GM18511 (cell line): ENCODE measurements around the gene MRPL54.

ENCODE experiments used
- ATAC-seq: cut with Tn5 transposase; IDR thresholded peaks from one replicate; pipeline ENCODE4 v1.9.1; 2021; ENCODE audit warnings: mild to moderate bottlenecking, moderate library complexity; ENCODE audit not compliant: unreplicated experiment

Gene MRPL54

DNA sequence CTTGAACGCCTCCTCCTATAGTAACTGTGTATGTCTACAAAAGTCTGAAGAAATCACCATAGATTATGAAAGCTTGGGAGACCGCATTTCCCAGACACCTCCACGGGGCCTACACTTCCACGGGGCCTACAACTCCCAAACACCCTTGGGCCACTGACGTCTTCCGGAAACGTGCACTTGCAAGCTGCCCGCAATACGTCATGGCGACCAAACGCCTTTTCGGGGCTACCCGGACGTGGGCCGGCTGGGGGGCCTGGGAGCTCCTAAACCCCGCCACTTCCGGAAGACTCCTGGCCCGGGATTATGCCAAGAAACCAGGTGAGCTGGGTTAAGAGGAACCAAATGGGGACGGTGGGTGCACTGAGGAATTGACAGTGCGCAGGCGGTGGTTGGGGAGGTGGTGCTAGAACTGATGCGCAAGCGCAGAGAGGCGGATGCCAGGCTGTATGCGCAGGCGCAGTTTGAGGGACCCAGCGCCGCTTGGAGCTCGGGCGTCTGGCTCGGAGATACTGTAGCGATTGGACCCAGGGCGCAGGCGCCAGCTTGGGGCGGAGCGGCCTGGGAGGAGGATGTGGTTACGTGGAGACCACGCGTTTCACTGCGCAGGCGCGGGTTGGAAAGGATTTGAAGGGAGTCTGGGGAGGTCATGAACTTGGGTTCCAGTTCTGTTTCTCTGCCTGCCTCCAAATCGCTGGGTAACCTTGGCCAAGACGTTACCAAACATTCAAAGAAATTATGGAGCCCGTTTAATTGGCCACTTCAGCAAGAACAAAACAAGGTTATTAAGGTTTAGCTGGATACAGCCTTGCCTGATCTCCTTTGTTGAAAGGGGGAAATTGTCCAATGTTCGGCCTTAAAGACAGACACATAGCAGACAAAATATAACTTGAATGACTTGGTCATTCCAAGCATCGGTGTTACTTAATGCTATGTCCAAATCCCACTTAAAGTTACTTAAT is at the start of gene MRPL54:
Gene MRPL54, plus strand, starts transcription at position 182 of the 959 bp plus-strand sequence. Its CDS starts 19 bp downstream, at position 201.
- peak; percentile 77 for ATAC-seq

DNA sequence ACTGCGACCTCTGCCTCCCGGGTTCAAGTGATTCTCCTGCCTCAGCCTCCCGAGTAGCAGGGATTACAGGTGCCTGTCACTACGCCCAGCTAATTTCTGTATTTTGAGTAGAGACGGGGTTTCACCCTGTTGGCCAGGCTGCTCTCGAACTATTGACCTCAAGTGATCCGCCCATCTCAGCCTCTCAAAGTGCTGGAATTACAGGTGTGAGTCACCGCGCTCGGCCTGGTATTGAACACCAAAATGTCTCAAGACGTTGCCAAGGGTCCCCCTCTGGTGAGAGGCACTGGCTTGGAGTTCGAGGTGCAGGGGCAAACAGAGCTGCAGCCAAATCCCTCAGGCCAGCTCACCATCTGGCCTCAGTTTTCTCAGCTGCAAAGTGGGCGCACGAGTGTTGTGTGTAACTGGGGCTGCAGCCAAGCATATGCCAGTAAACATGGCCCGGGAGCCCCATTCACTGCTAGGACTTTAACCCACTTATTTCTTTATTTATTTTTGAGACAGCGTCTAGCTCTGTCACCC is 46.3 kb upstream of the MRPL54 start:
- ATAC-seq: no peak

DNA sequence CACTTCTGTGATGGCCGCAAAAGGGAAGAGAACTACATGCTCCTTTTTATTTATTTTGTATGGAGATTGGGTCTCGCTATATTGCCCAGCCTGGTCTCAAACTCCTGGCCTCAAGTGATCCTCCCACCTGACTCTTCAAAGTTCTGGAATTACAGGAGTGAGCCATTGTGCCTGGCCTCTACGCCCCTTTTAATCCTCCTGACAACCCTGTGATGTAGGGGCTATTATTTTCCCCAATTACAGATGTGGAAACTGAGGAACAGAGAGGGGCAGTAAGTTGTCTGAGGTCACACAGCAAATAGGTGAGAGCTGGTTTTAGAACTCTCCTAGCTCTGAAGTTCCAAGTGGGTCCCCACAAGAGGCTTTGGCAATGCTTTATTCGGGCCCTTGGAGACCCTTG is 42.6 kb upstream of the MRPL54 start:
- no peak for ATAC-seq

DNA sequence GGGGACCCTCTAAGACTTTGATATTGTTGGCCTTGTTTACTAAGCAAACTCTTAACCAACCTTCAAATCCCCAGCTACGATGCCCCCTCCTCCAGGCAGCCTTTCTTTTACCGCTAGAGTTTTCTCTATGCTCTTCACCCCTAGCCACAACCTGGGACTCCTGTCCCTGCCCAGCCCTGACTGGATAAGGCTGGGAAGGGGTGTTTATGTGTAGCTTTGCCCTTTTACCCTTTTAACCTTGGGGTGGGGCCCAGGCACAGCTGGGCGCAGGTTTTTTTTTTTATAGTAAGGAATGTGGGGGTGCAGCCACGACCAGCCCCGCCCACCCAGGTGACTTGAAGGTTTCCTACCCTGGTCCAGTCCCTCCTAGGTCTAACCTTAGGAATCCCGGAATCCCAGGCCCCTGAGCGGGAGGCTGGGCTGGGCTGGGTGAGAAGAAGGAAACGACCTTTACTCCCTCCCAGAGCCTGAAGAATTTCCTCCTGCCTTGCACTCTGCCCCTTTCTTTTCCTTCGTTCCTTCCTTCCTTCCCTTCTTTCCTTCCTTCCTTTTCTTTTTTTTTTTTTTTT is 42.0 kb upstream of the MRPL54 start:
- ATAC-seq: no peak

DNA sequence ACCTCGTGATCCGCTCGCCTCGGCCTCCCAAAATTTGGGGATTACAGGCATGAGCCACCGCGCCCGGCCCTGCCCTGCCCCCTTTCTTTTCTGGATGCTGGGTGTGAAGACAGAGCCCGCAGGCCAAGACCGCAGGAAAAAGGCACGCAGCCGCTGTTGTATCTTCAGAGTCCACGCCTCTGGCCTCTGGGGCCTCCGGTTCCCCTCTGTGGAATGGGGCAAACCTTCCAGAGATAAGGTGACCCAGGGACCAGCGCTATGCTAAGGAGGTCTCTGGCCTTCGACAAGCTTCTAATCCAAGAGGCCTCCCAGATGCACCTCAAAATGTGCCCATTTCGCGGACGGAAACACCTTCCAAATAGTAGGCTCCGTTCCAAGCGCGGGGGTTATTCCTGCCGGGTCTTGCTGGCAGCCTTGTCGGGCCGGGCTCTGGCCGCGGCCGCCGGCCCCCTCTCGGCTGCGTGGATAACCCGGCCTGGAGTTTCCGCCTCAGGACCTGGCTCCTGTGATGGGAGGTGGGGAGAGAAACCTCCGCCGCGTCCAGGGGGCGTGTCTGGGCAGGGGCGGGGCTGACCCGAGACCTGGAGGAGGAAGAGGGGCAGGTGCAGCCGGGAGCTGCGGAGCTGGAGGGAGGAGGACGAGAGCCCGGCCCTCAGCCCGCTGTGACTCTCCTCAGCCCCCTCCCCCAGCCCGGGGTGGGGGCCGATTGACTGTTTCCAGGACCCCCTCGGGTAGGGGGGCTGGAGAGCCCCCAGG is 41.2 kb upstream of the MRPL54 start:
- no peak for ATAC-seq

DNA sequence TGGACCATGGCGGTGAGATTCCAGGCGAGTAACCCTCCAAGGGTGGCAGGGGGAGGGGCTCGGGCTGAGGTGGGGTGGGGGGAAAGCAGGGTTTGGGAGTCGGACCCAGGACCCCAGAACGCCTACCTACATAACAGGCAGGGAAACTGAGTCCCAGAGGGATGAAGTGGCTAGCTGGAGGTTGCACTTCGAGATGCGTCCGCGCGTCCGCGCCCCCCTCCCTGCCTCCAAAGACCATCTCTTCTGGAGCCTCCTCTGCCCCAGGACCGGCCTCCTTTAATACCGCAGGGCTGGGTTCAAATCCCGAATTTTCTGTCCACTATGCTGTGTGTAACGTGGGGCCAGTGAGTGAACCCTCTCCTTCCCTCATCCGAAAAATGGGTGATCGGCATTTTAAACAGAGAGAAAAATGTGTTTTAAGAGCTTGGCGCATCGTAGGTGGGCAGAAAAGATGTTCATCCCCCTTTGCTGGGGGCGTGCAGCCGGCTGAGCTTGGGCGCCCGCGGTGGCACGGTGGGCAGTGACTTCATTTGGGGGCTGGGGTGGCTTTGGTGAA is 40.5 kb upstream of the MRPL54 start:
- no peak for ATAC-seq

DNA sequence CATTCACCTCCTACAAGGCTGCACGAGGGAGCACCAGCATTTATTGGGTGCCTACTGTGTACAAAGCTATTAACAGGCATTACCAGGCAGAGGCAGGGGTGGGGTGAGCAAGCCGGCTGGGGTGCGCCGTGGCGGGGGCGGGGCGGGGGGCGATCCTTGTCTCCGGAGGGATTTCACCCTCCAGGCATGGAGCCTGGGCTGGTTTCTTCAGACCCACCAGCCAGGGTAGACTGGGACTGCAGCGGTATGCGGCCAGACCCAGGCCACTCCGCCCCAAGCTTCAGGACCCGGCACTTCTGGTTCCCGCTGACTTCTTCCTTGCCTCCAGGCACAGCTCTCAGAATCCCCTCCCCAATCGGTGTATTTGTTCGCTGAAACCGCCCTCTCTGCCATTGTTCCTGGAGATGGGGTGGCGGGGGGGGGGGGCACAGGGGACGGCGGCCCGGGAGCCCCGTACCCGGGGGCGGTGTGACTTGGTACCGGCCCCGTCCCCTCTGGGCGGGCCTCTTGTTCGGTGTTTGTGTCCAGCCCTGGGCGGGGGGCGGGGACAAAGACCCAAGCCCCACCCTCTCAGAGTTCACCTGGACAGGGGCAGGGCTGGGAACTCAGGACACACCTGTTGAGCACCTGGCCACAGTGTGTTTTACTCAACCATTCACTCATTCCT is 39.9 kb upstream of the MRPL54 start:
- no peak for ATAC-seq

DNA sequence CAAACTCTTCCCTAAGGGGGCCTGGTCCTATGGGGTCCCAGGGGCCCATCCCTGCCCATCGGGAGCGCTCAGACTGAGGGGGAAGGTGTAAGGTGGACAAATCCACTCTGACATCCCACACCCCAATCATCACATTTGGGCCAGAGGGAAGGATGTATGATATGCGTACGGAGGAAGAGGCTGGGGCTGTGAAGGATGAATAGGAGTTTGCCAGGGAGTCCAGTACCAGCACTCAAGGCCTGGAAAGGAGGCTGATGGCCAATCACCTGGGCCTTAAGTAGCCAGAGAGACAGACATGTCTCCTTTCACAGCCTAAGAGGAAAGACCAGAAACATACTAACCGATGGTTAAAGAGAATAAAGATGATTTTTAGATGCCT is 39.4 kb upstream of the MRPL54 start:
- no peak for ATAC-seq

DNA sequence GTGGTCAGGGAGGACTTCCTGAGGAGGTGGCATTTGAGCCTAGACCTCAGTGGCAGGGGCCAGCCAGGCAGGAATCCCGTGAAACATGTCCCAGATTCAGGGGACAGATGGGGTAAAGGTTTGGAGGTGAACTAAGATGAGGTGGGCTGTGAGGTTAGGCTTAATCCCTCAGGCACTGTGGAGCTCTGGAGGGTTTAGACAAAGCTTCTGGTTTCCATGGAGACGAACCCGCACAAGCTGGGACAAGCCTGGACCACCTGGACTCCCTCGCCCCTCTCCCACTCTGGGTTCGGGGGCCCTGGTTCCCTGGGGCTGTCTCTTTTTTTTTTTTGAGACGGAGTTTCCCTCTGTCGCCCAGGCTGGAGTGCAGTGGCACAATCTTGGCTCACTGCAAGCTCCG is 38.6 kb upstream of the MRPL54 start:
- ATAC-seq: no peak

DNA sequence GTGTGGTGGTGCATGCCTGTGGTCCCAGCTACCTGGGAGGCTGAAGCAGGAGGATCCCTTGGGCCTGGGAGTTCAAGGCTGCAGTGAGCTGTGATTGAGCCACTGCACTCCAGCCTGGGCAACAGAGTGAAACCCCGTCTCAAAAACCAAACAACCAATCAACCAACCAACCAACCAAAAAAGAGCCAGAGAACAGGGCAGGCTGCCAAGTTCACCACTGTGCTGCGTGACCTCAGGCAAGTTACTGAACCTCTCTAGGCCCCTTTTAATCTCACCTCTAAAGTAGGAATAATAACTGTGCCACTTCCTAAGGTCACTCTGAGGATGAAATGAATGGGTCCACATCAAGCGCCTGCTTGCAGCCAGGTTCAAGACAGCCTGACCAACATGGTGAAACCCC is 37.4 kb upstream of the MRPL54 start:
- ATAC-seq: no peak

DNA sequence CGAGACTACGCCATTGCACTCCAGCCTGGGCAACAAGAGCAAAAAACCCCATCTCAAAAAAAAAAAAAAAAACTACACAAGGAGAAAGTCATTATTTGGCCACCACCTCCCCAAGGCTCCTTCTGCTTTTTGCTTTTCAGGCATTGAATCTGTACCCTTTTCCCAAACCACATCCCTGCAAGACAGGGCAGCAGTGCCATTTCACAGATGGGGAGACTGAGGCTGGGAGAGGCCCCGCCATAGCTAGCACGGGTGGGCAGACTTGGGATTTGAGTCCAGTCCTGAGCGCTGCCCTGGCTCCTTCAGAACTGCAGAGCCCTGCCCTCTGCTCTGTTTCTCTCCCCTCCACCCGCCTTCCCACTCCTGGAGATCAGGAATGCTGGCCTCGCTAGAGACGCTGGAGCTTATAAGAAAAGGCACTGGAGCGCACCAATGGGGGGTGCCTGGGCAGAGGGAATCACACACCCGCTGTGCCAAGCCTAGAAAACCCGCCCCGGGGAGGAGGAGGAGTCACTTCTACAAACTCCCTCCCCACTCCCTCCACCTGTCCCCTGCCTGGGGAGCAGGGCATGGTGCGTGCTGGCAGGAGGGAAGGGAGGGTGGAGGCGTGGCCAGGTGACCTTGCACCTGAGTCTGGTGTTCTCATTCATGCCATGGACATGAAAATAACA is 36.7 kb upstream of the MRPL54 start:
- no peak for ATAC-seq

DNA sequence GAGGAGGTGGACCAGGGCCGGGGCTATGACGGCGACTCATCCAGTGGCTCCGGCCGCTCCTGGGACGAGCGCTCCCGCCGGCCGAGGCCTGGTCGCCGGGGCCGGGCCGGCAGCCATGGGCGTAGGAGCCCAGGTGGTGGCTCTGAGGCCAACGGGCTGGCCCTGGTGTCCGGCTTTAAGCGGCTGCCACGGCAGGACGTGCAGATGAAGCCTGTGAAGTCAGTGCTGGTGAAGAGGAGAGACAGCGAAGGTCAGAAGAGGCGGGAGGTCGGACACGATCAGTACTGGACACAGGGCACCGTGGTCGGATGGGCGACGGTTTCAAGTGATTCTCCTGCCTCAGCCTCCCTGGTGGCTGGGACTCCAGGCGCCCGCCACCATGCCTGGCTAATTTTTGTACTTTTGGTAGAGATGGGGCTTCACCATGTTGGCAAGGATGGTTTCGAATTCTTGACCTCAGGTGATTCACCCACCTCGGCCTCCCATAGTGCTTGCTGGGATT is 32.0 kb upstream of the MRPL54 start:
- ATAC-seq: no peak

DNA sequence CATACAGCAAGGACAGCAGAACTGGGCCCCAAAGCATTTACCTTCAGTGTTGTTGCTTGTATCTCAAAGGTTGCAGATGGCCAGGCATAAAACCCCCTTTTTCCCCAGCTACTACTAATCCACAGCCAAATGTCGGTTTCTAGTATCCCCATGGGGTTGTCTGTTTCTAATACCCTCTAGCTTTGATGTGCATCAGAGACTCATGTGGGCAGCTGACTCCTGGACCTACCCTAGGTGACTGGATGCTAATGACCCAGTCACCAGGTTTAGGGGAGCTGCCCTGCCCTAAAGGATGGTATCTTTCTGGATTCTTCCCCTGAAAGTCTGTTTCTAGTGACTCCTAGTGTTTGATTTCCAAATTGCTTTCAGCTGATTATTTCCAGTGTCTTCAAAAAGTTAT is 30.4 kb upstream of the MRPL54 start:
- no peak for ATAC-seq

DNA sequence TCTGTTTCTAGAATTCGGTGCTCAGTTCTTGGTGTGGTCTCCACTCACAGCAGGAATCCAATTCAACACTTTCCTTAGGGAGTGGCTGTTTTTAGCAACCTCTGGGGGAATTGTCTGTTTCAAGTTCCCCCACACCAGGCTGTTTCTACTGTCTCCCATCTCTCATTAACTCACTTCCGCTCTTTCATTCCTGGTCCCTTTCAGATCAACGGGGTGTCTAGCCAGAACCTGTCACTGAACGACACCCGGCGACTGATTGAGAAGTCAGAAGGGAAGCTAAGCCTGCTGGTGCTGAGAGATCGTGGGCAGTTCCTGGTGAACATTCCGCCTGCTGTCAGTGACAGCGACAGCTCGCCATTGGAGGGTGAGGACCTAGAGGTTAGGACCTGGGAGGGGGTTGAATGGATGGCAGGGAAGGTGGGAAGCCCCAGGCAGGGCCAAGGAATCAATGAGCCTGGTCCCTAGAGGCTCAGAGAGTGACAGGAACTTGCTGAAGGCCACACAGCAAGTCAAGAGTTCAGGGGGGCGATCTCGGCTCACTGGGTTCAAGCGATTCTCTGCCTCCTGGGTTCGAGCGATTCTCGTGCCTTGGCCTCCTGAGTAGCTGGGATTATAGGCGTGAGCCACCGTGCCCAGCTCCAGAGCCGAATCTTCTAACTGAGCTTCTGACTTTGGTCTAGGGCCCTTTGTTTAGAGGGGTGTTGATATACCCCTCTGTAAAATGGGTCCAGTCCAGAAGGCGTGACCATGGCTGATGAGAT is 28.8 kb upstream of the MRPL54 start:
- no peak for ATAC-seq

DNA sequence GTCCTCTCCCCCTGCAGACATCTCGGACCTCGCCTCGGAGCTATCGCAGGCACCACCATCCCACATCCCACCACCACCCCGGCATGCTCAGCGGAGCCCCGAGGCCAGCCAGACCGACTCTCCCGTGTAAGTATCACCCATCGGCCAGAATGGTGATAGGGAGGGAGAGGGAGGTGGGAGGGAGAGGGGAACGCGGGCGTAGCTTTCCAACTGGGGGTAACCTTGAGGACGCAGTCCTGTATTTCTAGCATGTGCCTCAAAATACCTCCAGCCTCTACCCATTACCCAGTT is 28.2 kb upstream of the MRPL54 start:
- no peak for ATAC-seq

DNA sequence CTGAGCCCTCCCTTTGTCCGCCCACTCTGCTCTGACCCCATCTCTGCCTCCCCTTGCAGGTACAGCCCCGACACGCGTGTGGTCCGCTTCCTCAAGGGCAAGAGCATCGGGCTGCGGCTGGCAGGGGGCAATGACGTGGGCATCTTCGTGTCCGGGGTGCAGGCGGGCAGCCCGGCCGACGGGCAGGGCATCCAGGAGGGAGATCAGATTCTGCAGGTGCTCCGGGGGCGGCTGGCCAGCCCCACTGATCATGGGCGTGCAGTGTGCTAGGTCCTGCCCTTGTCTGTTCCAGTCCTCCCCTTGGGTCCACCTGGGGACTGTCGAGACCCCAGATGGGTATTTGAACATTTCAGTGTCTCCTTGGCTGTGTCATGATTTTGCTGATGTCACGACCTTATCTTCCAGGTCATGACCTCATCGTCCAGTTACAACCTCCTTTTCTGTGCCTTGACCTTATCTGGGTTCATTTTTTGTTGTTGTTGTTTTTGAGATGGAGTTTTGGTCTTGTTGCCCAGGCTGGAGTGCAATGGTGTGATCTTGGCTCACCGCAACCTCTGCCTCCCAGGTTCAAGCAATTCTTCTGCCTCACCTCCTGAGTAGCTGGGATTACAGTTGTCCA is 26.3 kb upstream of the MRPL54 start:
- ATAC-seq: no peak

DNA sequence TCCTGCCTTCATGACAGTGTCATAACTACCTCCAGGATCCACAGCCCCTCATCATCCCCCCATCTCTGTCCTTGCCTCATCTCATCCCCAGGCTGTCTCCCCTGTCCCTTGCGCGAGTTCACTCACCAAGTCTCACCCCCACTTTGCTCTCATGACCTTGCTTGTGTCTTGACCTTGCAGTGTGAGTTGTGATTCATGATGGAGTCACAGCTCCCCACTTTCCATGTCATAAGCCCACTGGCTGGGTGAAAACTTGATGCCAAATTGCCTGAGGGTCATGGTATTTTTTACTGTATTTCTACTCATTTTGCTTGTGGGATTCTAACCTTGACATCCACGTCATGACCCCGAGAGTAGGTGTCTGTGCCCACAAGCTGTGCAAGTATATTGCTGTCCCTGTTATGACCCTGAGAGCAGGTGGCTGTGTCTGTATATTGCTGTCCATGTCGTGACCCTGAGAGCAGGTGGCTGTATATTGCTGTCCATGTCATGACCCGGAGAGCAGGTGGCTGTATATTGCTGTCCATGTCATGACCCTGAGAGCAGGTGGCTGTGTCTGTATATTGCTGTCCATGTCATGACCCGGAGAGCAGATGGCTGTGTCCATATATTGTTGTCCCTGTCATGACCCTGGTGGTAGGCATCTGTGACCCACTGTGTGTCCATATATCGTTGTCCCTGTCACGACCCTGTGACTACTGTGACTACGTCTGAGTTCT is 24.8 kb upstream of the MRPL54 start:
- no peak for ATAC-seq

DNA sequence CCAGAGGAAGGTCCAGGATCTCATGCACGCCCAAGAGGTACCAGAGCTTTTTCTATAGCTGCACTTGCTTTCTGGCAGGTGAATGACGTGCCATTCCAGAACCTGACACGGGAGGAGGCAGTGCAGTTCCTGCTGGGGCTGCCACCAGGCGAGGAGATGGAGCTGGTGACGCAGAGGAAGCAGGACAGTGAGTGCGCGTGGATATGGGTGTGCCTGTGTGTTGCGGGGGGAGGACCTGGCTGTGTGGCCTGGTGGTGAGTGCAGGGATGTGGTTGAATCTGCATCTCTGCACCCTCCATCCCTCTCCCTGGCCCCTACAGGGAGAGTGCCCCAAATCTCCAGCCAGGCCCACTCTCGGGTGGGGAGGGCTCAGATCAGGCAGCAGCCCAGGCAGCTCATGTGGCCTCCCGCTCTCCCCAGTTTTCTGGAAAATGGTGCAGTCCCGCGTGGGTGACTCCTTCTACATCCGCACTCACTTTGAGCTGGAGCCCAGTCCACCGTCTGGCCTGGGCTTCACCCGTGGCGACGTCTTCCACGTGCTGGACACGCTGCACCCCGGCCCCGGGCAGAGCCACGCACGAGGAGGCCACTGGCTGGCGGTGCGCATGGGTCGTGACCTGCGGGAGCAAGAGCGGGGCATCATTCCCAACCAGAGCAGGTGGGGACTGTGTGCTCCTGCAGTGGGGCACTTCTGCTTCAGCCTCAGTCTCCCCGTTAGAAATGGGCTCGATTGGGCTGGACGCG is 23.8 kb upstream of the MRPL54 start:
- no peak for ATAC-seq
